Left renal pelvis (tissue), 4 donors: ENCODE results near the gene BAZ1A. TPM values are rescaled to one million over a fixed set of nuclear protein-coding genes. Genes with fewer than 3 reads are reported as not detected.
A peak's percentile ranks its signal among the peaks of the same experiment; 100 is the strongest.

Experiments used
- DNase-seq, 4 donors: peaks; one replicate each; pipeline ENCODE4 v3.0.0-alpha.2; 2013; ENCODE audit warnings: low read depth in 4 of 4, low spot score in 3 of 4
- polyA plus RNA-seq, 4 donors: library from polyadenylated mRNA; unstranded; fragments of 120-200 nt; gene quantifications; one replicate each; pipeline ENCODE4 v1.2.1, GENCODE V29; 2013; ENCODE audit not compliant: insufficient read length in 4 of 4

Gene BAZ1A
- polyA plus RNA-seq: 10 to 100 TPM; 15.3 to 32.5 (median 27.9) TPM

- DNase-seq: peak; percentile 36 to 63 (median 54)
Measured at GRCh38 chr14:34875031-34875922, at the start of gene BAZ1A. Gene BAZ1A (minus strand): TSS chr14:34875360. CDS start chr14:34874604, 756 bp downstream.

GRCh38 chr14:34920339-34920738, 45.2 kb upstream of the BAZ1A start:
- no peak for DNase-seq

GRCh38 chr14:34913619-34914018, 38.5 kb upstream of the BAZ1A start:
- no peak for DNase-seq

DNA sequence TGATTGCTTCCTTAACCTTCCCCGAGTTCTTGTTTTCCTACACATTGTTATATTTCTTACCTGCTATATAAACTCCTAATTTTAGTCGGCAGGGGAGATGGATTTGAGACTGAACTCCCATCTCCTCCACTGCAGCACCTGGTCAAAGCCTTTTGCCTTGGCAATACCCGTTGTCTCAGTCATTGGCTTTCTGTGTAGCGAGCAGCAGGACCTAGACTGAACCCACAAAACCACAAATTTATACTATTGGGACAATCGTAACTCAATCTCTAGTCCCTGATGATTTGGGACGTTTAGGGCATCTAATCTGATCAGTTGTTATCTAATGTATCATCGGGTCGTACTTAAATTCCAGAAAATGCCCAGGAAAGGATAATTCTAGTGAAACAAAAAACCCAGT, 37.8 kb upstream of the BAZ1A start:
- DNase-seq: no peak

- DNase-seq: no peak
Measured at GRCh38 chr14:34912182-34912581, 37.0 kb upstream of the BAZ1A start.

- DNase-seq: no peak
Measured at GRCh38 chr14:34911209-34912150, 36.3 kb upstream of the BAZ1A start.

DNA sequence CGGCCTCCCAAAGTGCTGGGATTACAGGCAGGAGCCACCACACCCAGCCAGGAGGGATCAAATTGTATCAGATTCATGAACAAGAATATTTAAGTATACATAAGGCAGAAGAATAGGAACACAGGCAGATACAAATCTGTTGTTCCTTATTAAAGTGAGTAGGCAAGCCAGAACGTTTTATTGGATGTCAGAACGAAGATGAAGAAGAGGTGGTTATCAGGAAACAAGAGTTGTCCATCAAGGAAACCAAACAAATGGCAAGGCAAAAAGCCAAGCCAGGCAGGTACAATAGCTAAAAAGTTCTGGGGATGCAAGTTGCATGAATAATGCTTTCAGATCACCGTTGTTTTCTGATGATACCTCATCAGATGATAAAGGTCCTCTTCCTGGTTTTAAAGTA, 31.1 kb upstream of the BAZ1A start:
- no peak for DNase-seq

GRCh38 chr14:34895277-34895676, 20.1 kb upstream of the BAZ1A start:
- DNase-seq: no peak

DNA sequence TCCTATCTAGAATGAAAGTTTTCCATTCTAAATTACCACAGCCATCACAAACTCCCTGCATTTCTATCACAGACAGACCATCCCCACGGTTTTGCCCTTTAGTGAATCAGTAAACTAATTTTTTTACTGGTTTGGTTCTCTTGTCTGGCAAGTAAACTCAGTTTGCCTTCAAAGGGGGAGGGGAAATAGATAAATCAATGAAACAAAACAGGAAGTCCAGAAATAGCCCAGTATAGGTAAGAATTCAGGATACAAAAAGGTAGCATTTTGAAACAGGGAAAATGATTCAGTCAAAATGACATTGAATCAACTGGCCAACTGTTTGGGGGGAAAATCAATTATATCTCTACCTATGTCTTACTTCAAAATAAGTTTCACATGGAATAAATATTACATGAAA, 15.8 kb upstream of the BAZ1A start:
- no peak for DNase-seq

DNA sequence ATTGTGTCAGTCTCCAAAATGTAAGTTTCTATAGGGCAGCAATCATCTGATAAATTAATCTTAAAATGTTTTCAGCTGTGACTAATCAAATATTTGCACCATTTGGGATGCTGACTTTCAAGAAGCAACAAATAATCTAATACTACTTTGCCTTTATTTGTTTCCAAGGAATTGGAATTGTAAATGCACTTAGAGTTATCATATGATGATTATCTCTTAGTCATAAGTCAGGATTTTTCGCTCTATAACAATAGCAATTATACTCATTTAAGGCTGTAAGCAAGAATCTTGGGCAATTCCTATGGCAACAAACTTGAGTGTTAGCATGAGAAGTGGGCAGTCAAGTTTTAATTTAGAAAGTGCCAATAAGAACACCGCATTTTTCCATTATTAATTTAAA, 13.0 kb upstream of the BAZ1A start:
- no peak for DNase-seq

DNA sequence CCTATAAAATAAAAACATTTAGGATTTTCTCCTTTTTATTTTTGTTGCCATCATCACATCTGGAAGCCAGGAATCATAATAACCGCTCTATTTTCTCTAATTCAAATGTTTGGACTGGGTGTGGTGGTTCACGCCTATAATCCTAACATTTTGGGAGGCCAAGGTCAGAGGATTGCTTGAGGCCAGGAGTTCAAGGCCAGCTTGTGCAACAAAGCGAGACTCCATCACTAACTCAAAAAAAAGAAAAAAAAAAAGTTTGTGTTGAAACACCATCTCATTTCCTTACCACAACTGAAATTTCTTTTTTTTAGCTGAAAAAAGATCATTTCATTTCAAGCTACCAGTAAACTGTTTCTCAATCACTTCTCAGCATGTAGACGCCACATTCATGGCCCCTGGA, 8.8 kb upstream of the BAZ1A start:
- DNase-seq: no peak

DNA sequence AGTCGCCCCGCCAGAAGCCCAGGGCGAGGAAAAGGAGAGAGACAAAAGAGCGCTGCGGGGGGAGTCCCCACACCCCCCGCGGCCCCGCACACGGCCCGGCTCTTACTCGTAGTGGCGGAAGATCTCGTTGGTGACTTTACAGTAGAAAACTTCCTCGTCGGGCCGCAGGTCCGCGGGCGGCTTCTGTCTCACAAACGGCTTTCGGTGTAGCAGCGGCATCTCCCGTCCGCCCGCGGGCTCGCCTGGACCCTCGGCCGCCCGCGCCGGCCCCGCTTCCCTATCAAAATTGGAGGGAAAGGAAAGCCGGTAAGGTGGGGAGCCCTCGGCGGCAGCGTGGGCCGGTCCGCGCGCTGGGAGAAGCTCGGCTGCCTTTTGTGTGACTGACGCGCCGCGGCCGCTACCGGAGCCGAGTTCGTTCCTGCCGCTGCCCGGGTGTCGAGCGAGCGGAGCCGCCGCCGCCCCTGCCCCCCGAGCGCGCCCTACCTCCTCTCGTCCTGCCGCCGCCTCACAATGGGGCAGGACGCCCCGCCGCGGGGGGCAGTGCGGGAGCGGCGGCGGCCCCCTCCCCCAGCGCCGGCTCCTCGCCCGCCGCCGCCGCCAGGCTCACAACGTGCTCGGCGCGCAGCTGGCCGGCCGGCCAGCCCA, 652 bp downstream of the BAZ1A start:
- peak in 3 of 4 donors; percentile 29 to 39 (median 34) for DNase-seq

DNA sequence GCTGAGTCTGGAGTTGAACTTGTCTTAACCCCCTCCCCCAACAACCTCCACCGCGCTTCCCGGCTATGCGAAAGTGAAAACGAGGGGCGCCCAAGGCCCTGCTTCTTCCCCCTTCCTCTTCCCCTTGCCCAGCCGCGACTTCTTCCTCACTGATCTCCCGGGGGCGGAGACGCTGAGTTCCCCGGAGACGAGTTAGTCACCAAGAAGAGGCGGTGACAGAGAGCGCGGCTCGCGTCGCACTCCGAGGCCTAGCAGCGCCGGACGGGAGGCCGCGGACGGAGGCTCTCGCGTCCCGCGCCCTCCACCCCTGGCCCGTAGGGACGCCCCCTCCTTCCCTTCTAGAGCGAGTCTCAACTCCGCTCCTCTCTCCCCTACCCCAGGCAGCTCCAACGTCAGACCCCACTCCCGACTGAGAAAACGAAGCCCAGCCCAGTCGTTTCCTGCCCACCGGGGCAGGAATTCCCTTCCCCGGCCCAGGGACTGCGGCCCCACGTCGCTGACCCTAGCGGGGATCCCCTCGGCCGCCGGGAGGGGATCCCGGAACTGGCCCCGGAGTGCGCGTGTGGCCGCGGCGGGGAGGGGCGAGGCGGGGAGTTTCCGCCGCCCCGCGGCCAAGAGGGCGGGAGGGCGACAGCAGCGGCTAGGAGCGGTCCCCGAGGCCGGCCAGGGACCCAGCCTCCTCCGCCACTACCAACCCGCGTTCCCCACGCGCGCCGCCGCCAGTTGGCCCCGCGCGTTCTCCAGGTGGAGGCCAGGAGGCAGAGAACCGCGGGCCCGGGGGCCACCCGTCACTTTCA, 1.4 kb downstream of the BAZ1A start:
- peak; percentile 54 to 70 (median 66) for DNase-seq

- DNase-seq: peak in 3 of 4 donors; percentile 26 to 65 (median 61)
Measured at GRCh38 chr14:34872822-34873588, 2.2 kb downstream of the BAZ1A start.

GRCh38 chr14:34867199-34867598, 8.0 kb downstream of the BAZ1A start:
- DNase-seq: no peak

DNA sequence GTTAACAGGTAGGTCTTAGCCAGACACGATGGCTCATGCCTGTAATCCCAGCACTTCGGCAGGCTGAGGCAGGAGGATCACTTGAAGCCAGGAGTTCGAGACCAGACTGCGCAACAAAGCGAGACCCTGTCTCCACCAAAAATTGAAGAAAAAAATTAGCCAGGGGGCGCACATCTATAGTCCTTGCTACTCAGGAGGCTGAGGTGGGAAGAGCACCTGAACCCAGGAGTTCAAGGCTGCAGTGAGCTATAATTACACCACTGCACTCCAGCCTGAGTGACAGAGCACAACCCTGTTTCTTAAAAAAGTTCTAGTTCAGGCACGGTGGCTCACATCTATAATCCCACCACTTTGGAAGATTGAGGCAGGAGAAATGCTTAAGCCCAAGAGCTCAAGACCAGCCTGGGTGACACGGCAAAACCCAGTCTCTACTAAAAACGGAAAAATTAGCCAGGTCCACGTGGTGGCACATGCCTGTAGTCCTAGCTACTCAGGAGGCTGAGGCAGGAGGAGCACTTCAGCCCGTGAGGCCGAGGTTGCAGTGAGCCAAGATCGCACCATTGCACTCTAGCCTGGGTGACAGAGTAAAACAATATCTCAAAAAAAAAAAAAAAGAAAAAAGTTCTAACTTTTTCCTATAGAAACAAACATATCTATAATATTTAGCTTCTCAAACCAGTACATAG, 9.1 kb downstream of the BAZ1A start:
- no peak for DNase-seq

- no peak for DNase-seq
Measured at GRCh38 chr14:34863844-34864243, 11.3 kb downstream of the BAZ1A start.

- DNase-seq: no peak
Measured at GRCh38 chr14:34858765-34859164, 16.4 kb downstream of the BAZ1A start.
